GM23338 (cell line): ENCODE data around the gene KDSR.

Experiments
- CTCF ChIP-seq, 2 experiments: fragments of 200-600 bp in 1 of 2; sonication (generic) in 1 of 2; conservative IDR thresholded peaks; 2 replicates each; pipeline versions ENCODE4 v1.5.1 to v1.6.1; 2016 to 2017; ENCODE audit warnings: antibody characterized with exemption in 2 of 2, low read depth in 2 of 2, mild to moderate bottlenecking in 2 of 2, moderate library complexity in 1 of 2
- TF ChIP-seq, protein P1 (sequence below): IDR thresholded peaks from one replicate; pipeline ENCODE4 v1.6.1; 2018; ENCODE audit warnings: antibody characterized with exemption; ENCODE audit not compliant: unreplicated experiment

- no peak for TF ChIP-seq CTCF (conservative IDR thresholded peaks at IDR 0.05; ENCODE audit: low read depth in 2 of 2)
- TF ChIP-seq, protein P1, sequence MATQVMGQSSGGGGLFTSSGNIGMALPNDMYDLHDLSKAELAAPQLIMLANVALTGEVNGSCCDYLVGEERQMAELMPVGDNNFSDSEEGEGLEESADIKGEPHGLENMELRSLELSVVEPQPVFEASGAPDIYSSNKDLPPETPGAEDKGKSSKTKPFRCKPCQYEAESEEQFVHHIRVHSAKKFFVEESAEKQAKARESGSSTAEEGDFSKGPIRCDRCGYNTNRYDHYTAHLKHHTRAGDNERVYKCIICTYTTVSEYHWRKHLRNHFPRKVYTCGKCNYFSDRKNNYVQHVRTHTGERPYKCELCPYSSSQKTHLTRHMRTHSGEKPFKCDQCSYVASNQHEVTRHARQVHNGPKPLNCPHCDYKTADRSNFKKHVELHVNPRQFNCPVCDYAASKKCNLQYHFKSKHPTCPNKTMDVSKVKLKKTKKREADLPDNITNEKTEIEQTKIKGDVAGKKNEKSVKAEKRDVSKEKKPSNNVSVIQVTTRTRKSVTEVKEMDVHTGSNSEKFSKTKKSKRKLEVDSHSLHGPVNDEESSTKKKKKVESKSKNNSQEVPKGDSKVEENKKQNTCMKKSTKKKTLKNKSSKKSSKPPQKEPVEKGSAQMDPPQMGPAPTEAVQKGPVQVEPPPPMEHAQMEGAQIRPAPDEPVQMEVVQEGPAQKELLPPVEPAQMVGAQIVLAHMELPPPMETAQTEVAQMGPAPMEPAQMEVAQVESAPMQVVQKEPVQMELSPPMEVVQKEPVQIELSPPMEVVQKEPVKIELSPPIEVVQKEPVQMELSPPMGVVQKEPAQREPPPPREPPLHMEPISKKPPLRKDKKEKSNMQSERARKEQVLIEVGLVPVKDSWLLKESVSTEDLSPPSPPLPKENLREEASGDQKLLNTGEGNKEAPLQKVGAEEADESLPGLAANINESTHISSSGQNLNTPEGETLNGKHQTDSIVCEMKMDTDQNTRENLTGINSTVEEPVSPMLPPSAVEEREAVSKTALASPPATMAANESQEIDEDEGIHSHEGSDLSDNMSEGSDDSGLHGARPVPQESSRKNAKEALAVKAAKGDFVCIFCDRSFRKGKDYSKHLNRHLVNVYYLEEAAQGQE = no peak
Measured at GRCh38 chr18:63365876-63366212, 1.2 kb downstream of the KDSR start.
